ENCODE results near the gene TMEM233. TPM values are rescaled to one million over a fixed set of nuclear protein-coding genes. Genes with fewer than 3 reads are reported as not detected.
A peak's percentile ranks its signal among the peaks of the same experiment; 100 is the strongest.

The TMEM233 gene
- polyA plus RNA-seq, 3 donors, result not detected

DNA sequence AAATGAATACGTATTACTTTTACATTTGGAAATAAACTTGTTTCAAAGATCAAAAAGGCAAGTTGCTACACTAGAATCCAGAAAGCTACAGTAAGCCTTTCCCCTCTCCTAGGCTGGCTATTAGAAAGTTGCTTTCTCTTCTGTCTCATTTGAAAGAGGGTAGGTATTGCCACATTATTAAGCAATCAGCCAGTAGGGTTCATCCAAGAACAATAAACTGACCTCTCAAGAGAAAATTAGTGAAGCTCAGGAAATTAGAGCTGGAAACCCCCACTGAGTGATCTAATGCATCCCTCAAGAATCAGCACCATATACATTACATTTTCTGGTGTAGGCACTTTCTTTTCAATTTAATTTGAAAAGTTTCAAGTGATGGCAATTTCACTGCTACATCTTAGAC lies 4.5 kb upstream of the TMEM233 start:
- Mint-ChIP-seq H3K4me1 (no peaks in the 10 kb centered on the region), H3K4me3 (no peak overlapping the region), H3K36me3 (no peaks in the 10 kb centered on the region), H3K9me3 (peaks cover 0 to 7% (median under 1%) of the 10 kb centered on the region in 7 donors), H3K27me3 (ENCODE audit: low read depth in 3 of 3) (peaks cover 26 to 35% (median 30%) of the 10 kb centered on the region in 3 donors), H3K27ac (no peak overlapping the region)
- Histone ChIP-seq H3K27ac (ENCODE audit: low read depth in 1 of 2, low read length in 2 of 2) (no peak overlapping the region), H3K9me3 (replicated peaks in 1 of 2; ENCODE audit: control insufficient read depth in 1 of 2, insufficient read depth in 1 of 2, low read length in 2 of 2) (no peaks in the 10 kb centered on the region), H3K4me3 (replicated peaks in 1 of 3; ENCODE audit: low read depth in 2 of 3, low read length in 3 of 3) (no peak overlapping the region), H4K20me1 (ENCODE audit: insufficient read depth, low read length) (no peaks in the 10 kb centered on the region), H2AFZ (ENCODE audit: insufficient read depth, low read depth, low read length, poor library complexity, severe bottlenecking) (no peak overlapping the region), H3K79me2 (ENCODE audit: insufficient read depth, low read length) (no peaks in the 10 kb centered on the region), H3K36me3 (replicated peaks in 1 of 2; ENCODE audit: control insufficient read depth in 1 of 2, insufficient read depth in 2 of 2, low read length in 2 of 2) (no peaks in the 10 kb centered on the region), H3K4me2 (replicated peaks; ENCODE audit: extremely low read depth, low read length, poor library complexity, severe bottlenecking) (no peak overlapping the region), H3K27me3 (ENCODE audit: control insufficient read depth in 2 of 2, insufficient read depth in 2 of 2, low read length in 2 of 2) (peaks cover 13 to 21% of the 10 kb centered on the region in 2 donors), H3K4me1 (ENCODE audit: control insufficient read depth in 1 of 2, insufficient read depth in 2 of 2, low read length in 2 of 2) (no peaks in the 10 kb centered on the region), H3K9ac (ENCODE audit: insufficient read depth, low read length, poor library complexity, severe bottlenecking) (no peak overlapping the region)
- TF ChIP-seq, protein P1, sequence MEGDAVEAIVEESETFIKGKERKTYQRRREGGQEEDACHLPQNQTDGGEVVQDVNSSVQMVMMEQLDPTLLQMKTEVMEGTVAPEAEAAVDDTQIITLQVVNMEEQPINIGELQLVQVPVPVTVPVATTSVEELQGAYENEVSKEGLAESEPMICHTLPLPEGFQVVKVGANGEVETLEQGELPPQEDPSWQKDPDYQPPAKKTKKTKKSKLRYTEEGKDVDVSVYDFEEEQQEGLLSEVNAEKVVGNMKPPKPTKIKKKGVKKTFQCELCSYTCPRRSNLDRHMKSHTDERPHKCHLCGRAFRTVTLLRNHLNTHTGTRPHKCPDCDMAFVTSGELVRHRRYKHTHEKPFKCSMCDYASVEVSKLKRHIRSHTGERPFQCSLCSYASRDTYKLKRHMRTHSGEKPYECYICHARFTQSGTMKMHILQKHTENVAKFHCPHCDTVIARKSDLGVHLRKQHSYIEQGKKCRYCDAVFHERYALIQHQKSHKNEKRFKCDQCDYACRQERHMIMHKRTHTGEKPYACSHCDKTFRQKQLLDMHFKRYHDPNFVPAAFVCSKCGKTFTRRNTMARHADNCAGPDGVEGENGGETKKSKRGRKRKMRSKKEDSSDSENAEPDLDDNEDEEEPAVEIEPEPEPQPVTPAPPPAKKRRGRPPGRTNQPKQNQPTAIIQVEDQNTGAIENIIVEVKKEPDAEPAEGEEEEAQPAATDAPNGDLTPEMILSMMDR (IDR thresholded peaks at IDR 0.05), result no peak
- 100% methylated on average over 1 of the region's 1 CpG for WGBS (ENCODE audit: insufficient coverage)
- DNase-seq, result peak in 1 of 3 donors; percentile 8
- intact Hi-C loops (cut with micrococcal nuclease), result no loop called here

DNA sequence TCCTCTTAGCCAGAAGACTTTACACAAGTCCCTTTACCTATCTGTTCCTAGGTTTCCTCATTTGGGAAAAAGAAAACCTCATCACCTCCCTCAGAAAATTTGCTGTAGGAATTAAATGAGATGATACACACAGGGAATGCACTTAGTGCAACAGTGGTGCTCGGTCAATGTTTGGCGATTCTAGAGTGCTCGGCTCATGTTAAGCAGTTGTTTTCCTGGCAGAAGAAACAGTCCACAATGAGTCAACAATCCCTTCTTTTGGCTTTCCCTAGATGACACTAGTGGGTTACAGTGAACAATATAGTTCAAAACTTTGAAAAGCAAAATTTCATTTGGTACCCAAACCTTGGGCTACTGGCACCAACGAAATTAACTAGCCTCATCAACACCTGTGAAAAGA lies 3.9 kb upstream of the TMEM233 start:
- H3K27ac ChIP-seq (ENCODE audit: low read depth in 1 of 2, low read length in 2 of 2), result no peak overlapping the region
- Mint-ChIP-seq H3K27me3 (ENCODE audit: low read depth in 3 of 3) (peaks cover 32 to 40% (median 36%) of the 10 kb centered on the region in 3 donors), H3K36me3 (no peaks in the 10 kb centered on the region), H3K27ac (no peak overlapping the region), H3K4me3 (no peak overlapping the region), H3K4me1 (no peaks in the 10 kb centered on the region), H3K9me3 (peaks cover 0 to 9% (median 3%) of the 10 kb centered on the region in 7 donors)
- no peak for DNase-seq
- no peak overlapping the region for H3K4me3 ChIP-seq (replicated peaks in 1 of 3; ENCODE audit: low read depth in 2 of 3, low read length in 3 of 3)
- H3K9ac ChIP-seq (ENCODE audit: insufficient read depth, low read length, poor library complexity, severe bottlenecking), result no peak overlapping the region
- H2AFZ ChIP-seq (ENCODE audit: insufficient read depth, low read depth, low read length, poor library complexity, severe bottlenecking), result no peak overlapping the region
- WGBS (ENCODE audit: insufficient coverage), result 100% methylated on average over 2 of the region's 4 CpGs
- H3K4me2 ChIP-seq (replicated peaks; ENCODE audit: extremely low read depth, low read length, poor library complexity, severe bottlenecking), result no peak overlapping the region
- no peaks in the 10 kb centered on the region for H3K79me2 ChIP-seq (ENCODE audit: insufficient read depth, low read length)
- no peaks in the 10 kb centered on the region for H4K20me1 ChIP-seq (ENCODE audit: insufficient read depth, low read length)
- no peaks in the 10 kb centered on the region for H3K36me3 ChIP-seq (replicated peaks in 1 of 2; ENCODE audit: control insufficient read depth in 1 of 2, insufficient read depth in 2 of 2, low read length in 2 of 2)
- H3K9me3 ChIP-seq (replicated peaks in 1 of 2; ENCODE audit: control insufficient read depth in 1 of 2, insufficient read depth in 1 of 2, low read length in 2 of 2), result no peaks in the 10 kb centered on the region
- peaks cover 13 to 26% of the 10 kb centered on the region in 2 donors for H3K27me3 ChIP-seq (ENCODE audit: control insufficient read depth in 2 of 2, insufficient read depth in 2 of 2, low read length in 2 of 2)
- TF ChIP-seq, protein P1 (IDR thresholded peaks at IDR 0.05), result no peak
- intact Hi-C loops (cut with micrococcal nuclease), result no loop called here
- no peaks in the 10 kb centered on the region for H3K4me1 ChIP-seq (ENCODE audit: control insufficient read depth in 1 of 2, insufficient read depth in 2 of 2, low read length in 2 of 2)
